Sigmoid colon (tissue), 7 donors: ENCODE measurements around the gene B4GALT6. TPM values are rescaled to one million over a fixed set of nuclear protein-coding genes. Genes with fewer than 3 reads are reported as not detected.

Experiments used
- DNase-seq: peaks from one replicate; pipeline ENCODE4 v3.0.0-alpha.2; 2019
- H3K27ac ChIP-seq, 4 donors: fragments of 200-600 bp; sonication (generic); one replicate each; pipeline ENCODE4 v1.5.1; 2016 to 2019; ENCODE audit warnings: mild to moderate bottlenecking in 1 of 4
- H3K27me3 ChIP-seq, 3 donors: fragments of 200-600 bp; sonication (generic); one replicate each; pipeline ENCODE4 v1.5.1; 2019; ENCODE audit warnings: mild to moderate bottlenecking in 1 of 3
- H3K36me3 ChIP-seq, 4 donors: fragments of 200-600 bp; sonication (generic); one replicate each; pipeline ENCODE4 v1.5.1; 2016 to 2019
- H3K4me1 ChIP-seq, 4 donors: fragments of 200-600 bp; sonication (generic); one replicate each; pipeline ENCODE4 v1.5.1; 2017 to 2019
- H3K4me3 ChIP-seq, 4 donors: fragments of 200-600 bp; sonication (generic); one replicate each; pipeline ENCODE4 v1.5.1; 2017 to 2019; ENCODE audit warnings: mild to moderate bottlenecking in 2 of 4, moderate library complexity in 1 of 4
- H3K9me3 ChIP-seq, 4 donors: fragments of 200-600 bp in 3 of 4; sonication (generic) in 3 of 4; one replicate each; pipeline versions ENCODE4 v1.5.1 to v1.6.1; 2013 to 2019
- EP300 ChIP-seq, 4 donors: sonication (generic); formaldehyde crosslinking; IDR thresholded peaks; one replicate each; pipeline ENCODE4 v1.6.1; 2017; ENCODE audit warnings: antibody characterized with exemption in 4 of 4
- POLR2A ChIP-seq, 2 donors: fragments of 450-650 bp; IDR thresholded peaks; one replicate each; pipeline ENCODE4 v1.6.1; 2016; ENCODE audit warnings: antibody characterized with exemption in 2 of 2, mild to moderate bottlenecking in 2 of 2, moderate library complexity in 2 of 2
- POLR2AphosphoS5 ChIP-seq, 4 donors: sonication (generic); formaldehyde crosslinking; IDR thresholded peaks; one replicate each; pipeline ENCODE4 v1.6.1; 2017; ENCODE audit warnings: antibody characterized with exemption in 4 of 4
- WGBS, 2 donors: extraction: QIAGEN DNeasy Blood & Tissue Kit; methylation state at CpG; one replicate each; pipeline ENCODE4 v1.1.7; 2013; 5-methylcytosine and 5-hydroxymethylcytosine counted together
- intact Hi-C: fragments of 100-400 bp; cut with DNase I; formaldehyde crosslinking; loops from one replicate; pipeline ENCODE4 v1.15.1; 2023
- polyA plus RNA-seq, 3 donors: library from polyadenylated mRNA; stranded (reverse); fragments of 200-250 nt; gene quantifications; one replicate each; pipeline ENCODE4 v1.2.3, GENCODE V29; 2013
- total RNA-seq, 4 donors: library from RNA; depleted of rRNA; stranded (reverse); fragments of >200 nt; gene quantifications; one replicate each; pipeline ENCODE4 v1.1.0, GENCODE V29; 2016
- TF ChIP-seq, protein P1 (sequence below), 4 experiments: fragments of 450-650 bp in 3 of 4; fragments of 200-600 bp in 1 of 4; IDR thresholded peaks; one replicate each; pipeline ENCODE4 v1.5.1; 2016 to 2019; ENCODE audit warnings: antibody characterized with exemption in 4 of 4, mild to moderate bottlenecking in 3 of 4, moderate library complexity in 2 of 4
- donor health status: healthy with polysubstance abuse.
- donor health status: Bipolar disorder and iron deficiency.
- donor health status: healthy.

B4GALT6 gene
- total and polyA plus RNA-seq, 7 donors, result 1.2 to 7.8 (median 4.7) TPM; not detected in 1

DNA sequence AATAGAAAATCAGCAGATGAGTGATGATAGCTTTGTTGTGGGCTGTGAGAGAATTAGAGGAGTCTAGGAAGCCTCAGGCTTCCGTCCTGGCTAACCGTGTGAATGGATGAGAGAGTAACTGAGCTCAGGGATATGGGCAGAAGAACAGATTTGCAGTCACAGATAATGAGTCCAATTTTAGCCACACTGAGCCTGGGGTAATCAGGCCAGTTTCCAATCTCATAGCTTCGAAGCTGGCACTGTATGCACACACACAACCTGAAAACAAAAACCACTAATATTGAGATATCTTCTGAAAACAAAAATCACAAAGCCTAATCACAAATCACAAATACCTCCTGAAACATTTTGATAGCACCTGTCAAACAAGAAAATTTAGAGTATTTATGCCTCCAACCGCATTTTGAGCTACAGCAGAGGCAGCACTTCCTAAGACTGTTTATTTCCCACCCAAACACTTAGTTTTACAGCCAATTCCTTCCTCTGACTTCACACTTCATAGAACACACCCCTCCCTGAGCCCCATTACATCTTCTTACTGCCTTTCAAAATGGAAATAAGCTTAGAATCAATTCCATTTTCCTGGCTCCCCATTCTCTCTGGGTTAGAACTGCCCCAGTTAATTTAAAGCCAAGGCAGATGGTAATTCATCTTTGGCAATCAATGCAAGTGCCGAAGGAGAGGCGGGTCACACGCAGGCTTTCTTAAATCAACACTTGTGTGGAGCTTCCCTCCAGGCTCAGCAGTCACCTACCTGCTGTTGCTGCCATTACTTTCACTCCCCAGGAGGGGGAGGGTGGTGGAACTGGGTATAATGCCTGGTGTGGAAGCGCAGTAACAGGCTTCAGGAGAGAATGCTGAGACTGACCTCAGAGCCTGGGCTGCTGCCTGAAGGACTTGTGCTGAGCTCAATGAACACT, 73.8 kb downstream of the B4GALT6 start:
- DNase-seq, result no peak
- 41 to 55% methylated on average over 8 of the region's 8 CpGs for WGBS, 2 donors
- no peak overlapping the region for H3K27ac ChIP-seq
- no peaks in the 10 kb centered on the region for H3K27me3 ChIP-seq
- no peak overlapping the region for H3K4me3 ChIP-seq
- no peak for TF ChIP-seq EP300 (IDR thresholded peaks at IDR 0.05)
- TF ChIP-seq POLR2AphosphoS5 (IDR thresholded peaks at IDR 0.05), result no peak
- TF ChIP-seq, protein P1, sequence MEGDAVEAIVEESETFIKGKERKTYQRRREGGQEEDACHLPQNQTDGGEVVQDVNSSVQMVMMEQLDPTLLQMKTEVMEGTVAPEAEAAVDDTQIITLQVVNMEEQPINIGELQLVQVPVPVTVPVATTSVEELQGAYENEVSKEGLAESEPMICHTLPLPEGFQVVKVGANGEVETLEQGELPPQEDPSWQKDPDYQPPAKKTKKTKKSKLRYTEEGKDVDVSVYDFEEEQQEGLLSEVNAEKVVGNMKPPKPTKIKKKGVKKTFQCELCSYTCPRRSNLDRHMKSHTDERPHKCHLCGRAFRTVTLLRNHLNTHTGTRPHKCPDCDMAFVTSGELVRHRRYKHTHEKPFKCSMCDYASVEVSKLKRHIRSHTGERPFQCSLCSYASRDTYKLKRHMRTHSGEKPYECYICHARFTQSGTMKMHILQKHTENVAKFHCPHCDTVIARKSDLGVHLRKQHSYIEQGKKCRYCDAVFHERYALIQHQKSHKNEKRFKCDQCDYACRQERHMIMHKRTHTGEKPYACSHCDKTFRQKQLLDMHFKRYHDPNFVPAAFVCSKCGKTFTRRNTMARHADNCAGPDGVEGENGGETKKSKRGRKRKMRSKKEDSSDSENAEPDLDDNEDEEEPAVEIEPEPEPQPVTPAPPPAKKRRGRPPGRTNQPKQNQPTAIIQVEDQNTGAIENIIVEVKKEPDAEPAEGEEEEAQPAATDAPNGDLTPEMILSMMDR (IDR thresholded peaks at IDR 0.05), result no peak
- TF ChIP-seq POLR2A (IDR thresholded peaks at IDR 0.05), result no peak
- H3K36me3 ChIP-seq, result no peaks in the 10 kb centered on the region
- intact Hi-C loops, result no loop called here
- no peaks in the 10 kb centered on the region for H3K9me3 ChIP-seq
- H3K4me1 ChIP-seq, result no peaks in the 10 kb centered on the region

DNA sequence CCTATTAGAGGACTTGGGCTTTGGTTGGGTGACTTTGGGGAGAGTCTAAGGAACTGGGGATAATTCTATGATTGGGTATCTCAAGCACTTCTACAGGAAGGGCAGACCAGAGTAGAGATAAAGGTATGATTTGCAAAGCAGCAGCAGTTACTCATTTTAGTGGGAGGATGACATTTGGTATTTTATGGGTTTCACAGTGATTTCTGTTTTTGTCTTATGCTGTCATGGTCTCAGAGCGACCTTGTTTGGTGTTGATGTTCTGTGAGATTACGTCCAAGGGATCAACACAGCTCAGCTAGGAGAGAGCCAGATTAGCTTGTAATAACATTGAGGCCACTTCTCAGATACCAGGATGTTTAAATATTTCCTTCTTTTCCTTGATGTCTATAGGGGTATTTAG, 74.5 kb downstream of the B4GALT6 start:
- 83 to 85% methylated on average over 2 of the region's 2 CpGs for WGBS, 2 donors
- no peak overlapping the region for H3K27ac ChIP-seq
- DNase-seq, result no peak
- intact Hi-C loops, result no loop called here
- no peaks in the 10 kb centered on the region for H3K36me3 ChIP-seq
- H3K4me1 ChIP-seq, result no peaks in the 10 kb centered on the region
- H3K27me3 ChIP-seq, result no peaks in the 10 kb centered on the region
- no peaks in the 10 kb centered on the region for H3K9me3 ChIP-seq
- H3K4me3 ChIP-seq, result no peak overlapping the region
- TF ChIP-seq POLR2AphosphoS5 (IDR thresholded peaks at IDR 0.05) (no peak), EP300 (IDR thresholded peaks at IDR 0.05) (no peak), POLR2A (IDR thresholded peaks at IDR 0.05) (no peak)
- TF ChIP-seq, protein P1 (IDR thresholded peaks at IDR 0.05), result no peak

DNA sequence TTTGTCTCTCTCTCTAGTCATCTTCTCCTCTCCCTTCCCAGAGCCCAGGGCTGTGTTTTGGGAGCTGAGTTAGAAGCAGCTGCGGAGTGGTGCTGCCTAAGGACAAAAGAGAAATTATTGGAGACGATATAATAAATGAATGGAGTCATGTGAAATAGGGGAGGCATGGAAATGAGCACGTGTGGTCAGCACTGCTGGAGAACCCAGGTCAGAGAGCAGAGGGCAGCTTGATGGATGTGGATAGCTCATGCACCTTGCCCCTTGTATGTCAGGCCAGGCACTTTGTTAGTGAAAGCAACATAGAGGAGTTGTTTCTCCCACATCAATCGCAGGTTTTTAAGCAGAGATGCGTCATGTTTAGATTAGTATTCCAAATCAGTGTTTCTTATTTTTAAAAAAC, 77.0 kb downstream of the B4GALT6 start:
- no peaks in the 10 kb centered on the region for H3K9me3 ChIP-seq
- no peak for DNase-seq
- H3K4me3 ChIP-seq, result no peak overlapping the region
- TF ChIP-seq POLR2A (IDR thresholded peaks at IDR 0.05) (no peak), EP300 (IDR thresholded peaks at IDR 0.05) (no peak), POLR2AphosphoS5 (IDR thresholded peaks at IDR 0.05) (no peak)
- TF ChIP-seq, protein P1 (IDR thresholded peaks at IDR 0.05), result no peak
- H3K27me3 ChIP-seq, result no peaks in the 10 kb centered on the region
- intact Hi-C loops, result no loop called here
- no peaks in the 10 kb centered on the region for H3K36me3 ChIP-seq
- no peaks in the 10 kb centered on the region for H3K4me1 ChIP-seq
- H3K27ac ChIP-seq, result no peak overlapping the region
- WGBS, 2 donors, result 90 to 94% methylated on average over 5 of the region's 5 CpGs

DNA sequence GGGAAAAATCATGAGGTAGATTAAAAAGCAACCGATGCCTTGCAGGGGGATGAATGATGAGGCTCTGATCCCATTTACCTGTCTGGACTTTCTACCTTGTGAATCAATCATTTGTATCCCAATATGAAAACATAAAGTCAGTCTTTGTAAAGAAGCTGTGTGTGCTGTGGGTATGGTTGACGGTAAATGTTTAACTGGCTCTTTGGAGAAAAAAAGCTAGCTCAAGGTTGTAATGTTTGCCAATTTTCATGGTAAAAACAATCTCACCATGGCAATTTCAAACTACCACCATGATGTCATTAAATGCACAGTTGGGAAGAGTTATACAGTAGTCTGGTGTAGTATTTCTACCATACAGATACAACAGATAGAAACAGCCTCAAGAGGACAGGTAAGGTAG, 78.1 kb downstream of the B4GALT6 start:
- no peak for TF ChIP-seq POLR2A (IDR thresholded peaks at IDR 0.05)
- no peak for TF ChIP-seq EP300 (IDR thresholded peaks at IDR 0.05)
- TF ChIP-seq, protein P1 (IDR thresholded peaks at IDR 0.05), result no peak
- no peak for TF ChIP-seq POLR2AphosphoS5 (IDR thresholded peaks at IDR 0.05)
- 22 to 68% methylated on average over 2 of the region's 2 CpGs for WGBS, 2 donors
- Histone ChIP-seq H3K27ac (no peak overlapping the region), H3K9me3 (no peaks in the 10 kb centered on the region), H3K36me3 (no peaks in the 10 kb centered on the region), H3K4me3 (no peak overlapping the region), H3K4me1 (no peaks in the 10 kb centered on the region), H3K27me3 (no peaks in the 10 kb centered on the region)
- intact Hi-C loops, result no loop called here
- DNase-seq, result no peak
